Smooth muscle cell (in vitro differentiated cells): ENCODE measurements around the gene COL26A1. TPM values are rescaled to one million over a fixed set of nuclear protein-coding genes. Genes with fewer than 3 reads are reported as not detected.

Source experiments
- DNase-seq: peaks from one replicate; lab custom pipeline; 2025; ENCODE audit not compliant: unreplicated experiment; lab: John Stamatoyannopoulos, UW
- H2AFZ ChIP-seq: fragments of 200-600 bp; sonication (generic); 2 replicates; pipeline ENCODE4 v1.6.0; 2016; ENCODE audit warnings: antibody characterized with exemption, low read depth, mild to moderate bottlenecking
- H3F3A ChIP-seq: fragments of 200-600 bp; sonication (generic); 2 replicates; pipeline ENCODE4 v1.6.0; 2017; ENCODE audit warnings: antibody characterized with exemption, low read depth
- H3K27ac ChIP-seq: fragments of 200-600 bp; sonication (generic); 2 replicates; pipeline ENCODE4 v1.5.1; 2016; ENCODE audit warnings: low read depth, mild to moderate bottlenecking
- H3K27me3 ChIP-seq: fragments of 200-600 bp; sonication (generic); 2 replicates; pipeline ENCODE4 v1.6.1; 2016; ENCODE audit warnings: low read depth, mild to moderate bottlenecking
- H3K36me3 ChIP-seq: fragments of 200-600 bp; sonication (generic); 2 replicates; pipeline ENCODE4 v1.5.1; 2016; ENCODE audit warnings: low read depth
- H3K4me1 ChIP-seq: fragments of 200-600 bp; sonication (generic); 2 replicates; pipeline ENCODE4 v1.5.1; 2016; ENCODE audit warnings: low read depth
- H3K4me2 ChIP-seq: fragments of 200-600 bp; sonication (generic); 2 replicates; pipeline ENCODE4 v1.6.0; 2016; ENCODE audit warnings: mild to moderate bottlenecking
- H3K4me3 ChIP-seq: fragments of 200-600 bp; sonication (generic); 2 replicates; pipeline ENCODE4 v1.5.1; 2016; ENCODE audit warnings: mild to moderate bottlenecking
- H3K79me2 ChIP-seq: fragments of 200-600 bp; sonication (generic); 2 replicates; pipeline ENCODE4 v1.6.0; 2016; ENCODE audit warnings: low read depth, mild to moderate bottlenecking
- H3K9ac ChIP-seq: fragments of 200-600 bp; sonication (generic); 2 replicates; pipeline ENCODE4 v1.6.0; 2016; ENCODE audit warnings: low read depth
- H3K9me3 ChIP-seq: fragments of 200-600 bp; sonication (generic); replicated peaks from 2 replicates; pipeline ENCODE4 v1.5.1; 2016; ENCODE audit warnings: low read depth
- H4K20me1 ChIP-seq: fragments of 200-600 bp; sonication (generic); 2 replicates; pipeline ENCODE4 v1.6.0; 2016; ENCODE audit warnings: low read depth
- WGBS: methylation state at CpG from one replicate; pipeline ENCODE4 v1.1.7; 2016; ENCODE audit warnings: low lambda C conversion rate; 5-methylcytosine and 5-hydroxymethylcytosine counted together
- polyA plus RNA-seq: library from polyadenylated mRNA; unstranded; fragments of >200 nt; fragmentation: Nextera tagmentation; extraction: Ambion mirVana; gene quantifications from 2 replicates; pipeline ENCODE4 v1.2.1, GENCODE V29; 2016
- total RNA-seq: library from RNA; depleted of rRNA; stranded (reverse); fragments of >200 nt; gene quantifications from 2 replicates; pipeline ENCODE4 v1.2.3, GENCODE V29; 2014
- TF ChIP-seq, protein P1 (sequence below): fragments of 200-600 bp; sonication (generic); IDR thresholded peaks from 2 replicates; pipeline ENCODE4 v1.5.1; 2017; ENCODE audit warnings: borderline replicate concordance, mild to moderate bottlenecking, antibody characterized with exemption; ENCODE audit not compliant: insufficient read depth, poor library complexity, severe bottlenecking

The COL26A1 gene
- total and polyA plus RNA-seq, 2 experiments from 2014 or later, result 4.9 to 13.2 TPM

DNA sequence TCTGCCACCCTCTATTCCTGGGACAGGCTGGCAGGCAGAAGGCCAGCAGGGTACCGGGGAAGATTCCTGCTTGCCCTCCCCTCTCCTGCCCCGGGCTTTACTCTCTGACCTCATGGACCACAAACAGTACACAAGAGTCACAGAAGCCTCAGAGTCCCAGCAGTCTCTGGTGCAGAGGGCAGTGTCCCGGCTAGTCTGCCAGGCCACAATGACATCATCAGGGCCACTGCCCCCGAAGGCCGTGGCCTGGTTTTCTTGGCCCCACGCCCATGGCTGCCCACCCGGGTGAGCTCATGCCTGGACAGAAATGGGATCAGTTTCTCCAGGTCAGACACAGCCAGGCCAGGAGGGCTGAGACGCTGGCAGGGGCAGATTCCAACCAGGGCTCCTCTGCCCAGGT, 174.5 kb downstream of the COL26A1 start:
- DNase-seq, result no peak
- no peaks in the 10 kb centered on the region for H4K20me1 ChIP-seq
- 43% methylated on average over 8 of the region's 8 CpGs for WGBS
- H3F3A ChIP-seq, result no peaks in the 10 kb centered on the region
- H3K4me2 ChIP-seq, result no peak overlapping the region
- TF ChIP-seq, protein P1, sequence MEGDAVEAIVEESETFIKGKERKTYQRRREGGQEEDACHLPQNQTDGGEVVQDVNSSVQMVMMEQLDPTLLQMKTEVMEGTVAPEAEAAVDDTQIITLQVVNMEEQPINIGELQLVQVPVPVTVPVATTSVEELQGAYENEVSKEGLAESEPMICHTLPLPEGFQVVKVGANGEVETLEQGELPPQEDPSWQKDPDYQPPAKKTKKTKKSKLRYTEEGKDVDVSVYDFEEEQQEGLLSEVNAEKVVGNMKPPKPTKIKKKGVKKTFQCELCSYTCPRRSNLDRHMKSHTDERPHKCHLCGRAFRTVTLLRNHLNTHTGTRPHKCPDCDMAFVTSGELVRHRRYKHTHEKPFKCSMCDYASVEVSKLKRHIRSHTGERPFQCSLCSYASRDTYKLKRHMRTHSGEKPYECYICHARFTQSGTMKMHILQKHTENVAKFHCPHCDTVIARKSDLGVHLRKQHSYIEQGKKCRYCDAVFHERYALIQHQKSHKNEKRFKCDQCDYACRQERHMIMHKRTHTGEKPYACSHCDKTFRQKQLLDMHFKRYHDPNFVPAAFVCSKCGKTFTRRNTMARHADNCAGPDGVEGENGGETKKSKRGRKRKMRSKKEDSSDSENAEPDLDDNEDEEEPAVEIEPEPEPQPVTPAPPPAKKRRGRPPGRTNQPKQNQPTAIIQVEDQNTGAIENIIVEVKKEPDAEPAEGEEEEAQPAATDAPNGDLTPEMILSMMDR, result no peak
- H3K9me3 ChIP-seq, result no peaks in the 10 kb centered on the region
- no peaks in the 10 kb centered on the region for H3K4me1 ChIP-seq
- no peaks in the 10 kb centered on the region for H3K79me2 ChIP-seq
- H3K27ac ChIP-seq, result no peak overlapping the region
- no peaks in the 10 kb centered on the region for H3K36me3 ChIP-seq
- H3K9ac ChIP-seq, result no peak overlapping the region
- H2AFZ ChIP-seq, result no peak overlapping the region
- H3K4me3 ChIP-seq, result no peak overlapping the region
- no peaks in the 10 kb centered on the region for H3K27me3 ChIP-seq

DNA sequence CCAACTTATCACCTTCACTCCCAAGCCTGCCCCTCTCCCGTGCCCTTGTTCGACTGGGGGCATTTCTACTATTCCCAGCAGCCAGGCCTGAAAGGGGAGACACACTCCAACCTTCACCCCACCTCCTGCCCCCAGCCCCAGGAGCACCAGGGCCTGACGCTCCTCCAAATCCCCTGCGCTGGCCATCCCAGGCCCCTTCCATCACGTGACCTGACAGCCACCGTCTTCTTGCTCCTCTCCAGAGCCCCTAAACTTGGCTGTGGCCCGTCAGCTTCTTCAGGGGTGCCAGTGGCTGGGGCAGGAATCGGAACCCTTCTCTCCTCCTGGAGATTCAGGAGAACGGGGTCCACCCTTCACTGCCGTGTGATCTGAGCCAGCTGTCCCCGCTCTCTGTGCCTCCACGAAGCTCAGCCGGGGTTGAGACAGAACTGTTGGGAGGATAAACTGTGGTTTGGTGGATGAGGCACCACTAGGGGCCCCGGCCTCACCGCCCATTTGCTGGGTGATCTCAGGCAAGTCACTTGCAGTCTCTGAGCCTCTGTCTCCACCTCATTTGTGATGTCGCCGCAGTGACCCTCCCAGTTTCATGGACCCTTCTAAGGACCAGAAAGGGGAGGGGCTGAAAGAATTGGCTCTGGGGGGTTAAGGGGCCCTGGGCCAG, 175.4 kb downstream of the COL26A1 start:
- H3K9me3 ChIP-seq, result no peaks in the 10 kb centered on the region
- H3K79me2 ChIP-seq, result no peaks in the 10 kb centered on the region
- no peaks in the 10 kb centered on the region for H3K27me3 ChIP-seq
- H3K4me1 ChIP-seq, result no peaks in the 10 kb centered on the region
- H3K4me2 ChIP-seq, result no peak overlapping the region
- no peaks in the 10 kb centered on the region for H3F3A ChIP-seq
- no peak overlapping the region for H2AFZ ChIP-seq
- H3K36me3 ChIP-seq, result no peaks in the 10 kb centered on the region
- H3K9ac ChIP-seq, result no peak overlapping the region
- no peak for DNase-seq
- no peak overlapping the region for H3K4me3 ChIP-seq
- WGBS, result 85% methylated on average over 17 of the region's 17 CpGs
- TF ChIP-seq, protein P1, result no peak
- H3K27ac ChIP-seq, result no peak overlapping the region
- H4K20me1 ChIP-seq, result no peaks in the 10 kb centered on the region

DNA sequence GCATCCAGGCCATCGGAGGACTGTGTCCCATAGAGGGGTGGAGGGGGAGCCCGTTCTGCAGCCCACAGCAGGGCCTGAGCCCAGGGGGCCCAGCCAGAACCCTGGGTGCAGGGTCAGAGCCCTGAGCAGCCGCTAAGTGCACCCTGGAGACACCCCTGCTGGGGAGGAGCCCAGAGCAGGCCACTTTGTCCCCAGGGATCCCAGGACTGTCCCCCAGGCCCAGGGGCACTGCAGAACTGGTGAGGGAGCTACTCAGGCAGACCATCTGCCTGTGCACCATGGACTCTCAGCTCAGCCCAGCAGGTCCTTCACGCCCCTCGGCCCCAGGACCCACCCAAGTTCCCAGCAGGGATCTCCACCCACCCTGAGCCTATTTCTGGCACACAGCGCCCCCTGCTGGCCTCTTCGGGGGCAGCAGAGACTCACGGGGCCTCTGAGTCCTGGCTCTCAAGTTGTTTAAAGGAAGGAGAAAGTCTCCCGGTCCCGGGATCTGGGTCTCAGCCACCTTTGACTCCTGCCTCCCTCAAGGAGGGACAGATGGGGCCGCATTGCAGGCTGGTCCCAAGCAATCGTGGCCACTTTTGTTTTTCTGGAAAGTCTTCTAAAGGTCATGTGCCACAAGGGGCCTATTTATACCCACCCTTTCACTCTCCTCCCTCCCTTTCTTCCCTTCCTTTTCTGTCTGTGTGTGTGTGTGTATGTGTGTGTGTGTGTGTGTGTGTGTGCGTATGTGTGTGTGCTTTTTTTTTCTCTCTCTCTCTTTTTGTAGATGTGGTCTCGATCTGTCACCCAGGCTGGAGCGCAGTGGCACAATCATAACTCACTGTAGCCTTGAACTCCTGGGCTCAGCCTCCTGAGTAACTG, 176.2 kb downstream of the COL26A1 start:
- Histone ChIP-seq H3K9ac (no peak overlapping the region), H3K4me3 (no peak overlapping the region), H3F3A (no peaks in the 10 kb centered on the region), H2AFZ (no peak overlapping the region), H3K27ac (no peak overlapping the region), H3K36me3 (no peaks in the 10 kb centered on the region), H3K4me2 (no peak overlapping the region), H3K4me1 (no peaks in the 10 kb centered on the region), H4K20me1 (no peaks in the 10 kb centered on the region), H3K27me3 (no peaks in the 10 kb centered on the region), H3K9me3 (no peaks in the 10 kb centered on the region), H3K79me2 (no peaks in the 10 kb centered on the region)
- DNase-seq, result peak; percentile 37
- TF ChIP-seq, protein P1, result peak; percentile 98
- 40% methylated on average over 12 of the region's 15 CpGs for WGBS
